Stimulated activated CD4-positive, alpha-beta T cell treated with anti-CD3 and anti-CD28 coated beads, Interleukin-4, amount 100 ng/mL, for 1 hour (primary cell): ENCODE results near the gene UNC119.
"Not testable (repeated sequence)": the region's sequence is repeated elsewhere in the genome, so short reads cannot be mapped to it uniquely, and the experiment has no call there.

Source experiments
- DNase-seq: peaks from one replicate; pipeline ENCODE4 v3.0.0-alpha.2; 2020

The UNC119 gene

GRCh38 chr17:28552176-28552999 is at the start of gene UNC119:
Gene UNC119 (minus strand): TSS chr17:28552624. CDS start chr17:28552557, 67 bp downstream.
- peak; percentile 82 for DNase-seq

DNA sequence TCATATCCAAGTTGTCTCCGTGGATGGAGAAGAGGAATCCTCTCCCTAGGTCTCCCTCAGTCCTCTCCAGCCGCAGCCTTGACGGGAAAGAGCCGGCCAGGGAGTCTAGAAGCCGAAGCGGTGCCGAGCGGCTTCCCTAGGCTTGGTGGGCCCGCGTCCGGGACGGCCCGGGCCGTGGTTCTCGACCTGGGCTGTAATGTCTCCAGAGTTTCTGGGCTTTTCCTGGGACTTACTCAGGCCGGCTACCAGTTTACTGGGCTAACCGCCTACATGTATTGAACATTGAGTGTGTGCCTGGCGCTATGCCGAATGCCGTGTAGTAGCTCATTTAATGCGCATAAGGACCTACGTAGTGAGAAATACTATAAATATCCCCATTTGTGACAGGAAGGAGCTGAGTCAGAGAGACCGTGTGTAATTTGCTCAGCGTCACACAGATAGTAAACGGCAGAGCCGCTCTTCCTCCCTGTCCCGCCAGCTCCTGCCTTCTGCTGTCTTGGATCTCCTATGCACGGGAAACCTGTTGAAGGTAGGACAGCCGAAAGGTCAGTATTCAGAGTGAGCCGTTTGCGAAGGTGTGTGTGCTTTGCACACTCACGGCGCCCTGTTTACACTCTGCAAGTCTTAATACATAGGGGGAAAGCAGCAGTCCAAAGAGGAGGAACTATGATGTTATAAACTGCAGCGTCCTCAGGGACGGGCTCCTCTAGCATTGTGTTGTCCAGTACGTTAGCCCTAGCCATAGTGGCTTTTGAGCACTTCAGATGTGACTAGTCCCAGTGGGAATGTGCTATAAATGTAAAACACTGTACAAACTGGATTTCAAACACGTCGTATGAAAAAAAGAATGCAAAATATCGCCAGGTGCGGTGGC is 47.1 kb upstream of the UNC119 start:
- peak; percentile 66 for DNase-seq

- DNase-seq = peak; percentile 92
These were observed 46.4 kb upstream of the UNC119 start, which contains the start of gene SPAG5 for GRCh38 chr17:28598799-28599310. Gene SPAG5 (minus strand): TSS chr17:28599025. CDS start chr17:28598946, 79 bp downstream.

- DNase-seq = no peak
These were observed 46.0 kb upstream of the UNC119 start for GRCh38 chr17:28598389-28598788.

GRCh38 chr17:28597606-28598383 is 45.4 kb upstream of the UNC119 start:
- DNase-seq = no peak

DNA sequence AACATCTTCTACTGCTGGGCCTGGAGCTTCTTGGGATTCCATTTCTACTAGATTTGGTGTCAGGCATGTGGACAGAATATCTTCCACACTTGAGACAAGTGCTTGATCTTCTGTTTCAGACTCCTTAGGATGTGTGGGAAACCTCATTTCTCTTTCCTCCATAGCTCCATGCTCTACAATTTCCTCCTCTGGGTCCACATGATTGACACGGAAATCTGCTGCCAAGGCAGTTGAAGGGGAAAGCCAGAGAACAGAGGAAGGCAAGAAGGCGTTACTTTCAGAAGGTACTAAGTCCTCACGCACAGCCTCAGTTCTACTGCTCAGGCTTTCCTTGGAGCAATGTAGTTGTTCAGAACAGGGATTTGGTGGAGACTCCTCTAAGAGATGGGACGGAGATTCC is 39.8 kb upstream of the UNC119 start:
- no peak for DNase-seq

- no peak for DNase-seq
These were observed 33.4 kb upstream of the UNC119 start for GRCh38 chr17:28585851-28586250.

DNA sequence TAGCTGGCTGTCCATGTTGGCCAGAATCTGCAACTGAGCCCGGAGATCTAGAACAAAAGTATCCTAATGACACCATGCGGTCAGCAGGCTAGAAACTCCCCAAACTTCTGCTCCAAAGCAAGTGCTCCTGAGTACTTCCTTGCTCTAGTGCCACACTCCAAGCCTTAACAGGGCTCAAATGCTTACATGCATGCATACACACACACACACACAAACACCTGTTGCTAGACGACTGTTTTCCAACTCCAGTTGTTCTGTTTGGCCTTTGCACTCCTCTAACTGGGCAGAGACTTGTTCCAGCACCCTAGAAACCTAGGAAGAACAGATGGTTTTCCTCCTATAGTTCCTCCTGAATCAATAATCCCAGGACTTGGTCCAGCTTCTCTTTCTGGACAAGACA is 32.0 kb upstream of the UNC119 start:
- no peak for DNase-seq

GRCh38 chr17:28582513-28582912 is 30.1 kb upstream of the UNC119 start:
- DNase-seq = no peak

- no peak for DNase-seq
These were observed 28.5 kb upstream of the UNC119 start for GRCh38 chr17:28580959-28581358.

- DNase-seq = no peak
These were observed 27.1 kb upstream of the UNC119 start for GRCh38 chr17:28579526-28579925.

DNA sequence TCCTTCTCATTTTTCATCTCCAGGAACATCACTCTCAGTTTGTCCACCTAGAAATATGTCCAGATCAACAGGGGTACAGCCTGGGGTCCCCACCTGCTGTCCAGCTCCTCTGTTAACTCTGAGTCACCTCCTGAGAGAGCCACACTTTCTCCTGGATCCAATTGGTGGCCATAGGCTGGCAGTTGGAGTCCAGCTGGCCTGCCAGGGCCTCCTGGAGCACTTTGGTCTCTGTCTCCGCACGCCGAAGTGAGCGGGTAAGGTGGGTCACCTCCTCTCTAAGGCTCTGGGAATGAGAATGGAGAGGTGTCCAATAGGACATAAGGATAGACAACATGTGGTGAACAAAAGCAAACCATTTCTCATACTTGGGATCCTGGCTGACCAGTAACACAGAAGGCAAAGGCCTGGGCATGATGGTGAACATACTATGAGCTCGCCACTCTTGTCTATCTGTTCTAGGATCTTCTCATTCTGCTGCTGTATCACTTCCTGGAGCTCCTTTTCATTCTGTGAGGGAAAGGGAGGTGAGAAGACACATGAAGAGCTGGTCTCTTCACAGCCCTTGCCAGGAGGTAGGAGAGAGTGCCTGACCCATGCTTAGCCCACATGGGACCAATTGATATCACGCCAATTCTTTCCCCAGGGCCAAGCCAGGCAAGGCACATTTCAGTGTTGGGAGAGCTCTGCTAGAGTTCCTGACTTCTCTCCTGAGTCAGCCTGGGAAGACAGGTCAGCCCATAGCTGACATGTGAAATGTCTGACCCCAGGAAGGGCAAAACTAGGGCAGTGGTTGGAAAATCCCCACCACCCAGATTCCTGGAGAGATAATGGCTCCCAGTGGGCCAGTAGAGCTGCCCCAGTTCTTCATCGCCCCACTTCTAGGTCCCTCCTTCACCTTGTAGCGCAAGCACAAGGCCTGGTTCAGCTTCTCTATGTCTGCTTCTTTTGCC is 26.1 kb upstream of the UNC119 start:
- no peak for DNase-seq

DNA sequence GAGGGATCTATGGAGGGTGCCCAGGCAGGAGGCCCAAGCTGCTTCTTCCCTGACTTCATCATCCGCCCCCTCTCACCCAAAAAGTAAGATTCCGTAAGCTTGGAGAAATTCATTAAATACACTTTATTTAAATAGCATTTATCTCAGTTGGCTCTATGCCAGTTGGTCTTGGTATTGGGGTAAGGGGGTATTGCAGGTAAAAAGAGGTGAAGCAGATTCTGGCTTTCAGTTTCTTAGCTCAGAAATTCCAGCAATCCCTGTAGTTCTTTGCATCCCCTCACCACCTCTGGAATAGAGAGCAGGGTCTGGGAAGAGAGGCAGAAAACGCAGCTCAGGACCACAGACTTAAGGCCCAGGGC is 25.0 kb upstream of the UNC119 start:
- no peak for DNase-seq

GRCh38 chr17:28576758-28577465 is 24.5 kb upstream of the UNC119 start, which contains the start of gene ALDOC:
Gene ALDOC (minus strand): TSS chr17:28576895. CDS start chr17:28575532, 1,363 bp downstream.
- peak; percentile 99 for DNase-seq

GRCh38 chr17:28576016-28576415 is 23.6 kb upstream of the UNC119 start:
- not testable (repeated sequence) for DNase-seq

GRCh38 chr17:28575126-28575795 is 22.8 kb upstream of the UNC119 start:
- DNase-seq = no peak

GRCh38 chr17:28574526-28574925 is 22.1 kb upstream of the UNC119 start:
- peak; percentile 17 for DNase-seq

DNA sequence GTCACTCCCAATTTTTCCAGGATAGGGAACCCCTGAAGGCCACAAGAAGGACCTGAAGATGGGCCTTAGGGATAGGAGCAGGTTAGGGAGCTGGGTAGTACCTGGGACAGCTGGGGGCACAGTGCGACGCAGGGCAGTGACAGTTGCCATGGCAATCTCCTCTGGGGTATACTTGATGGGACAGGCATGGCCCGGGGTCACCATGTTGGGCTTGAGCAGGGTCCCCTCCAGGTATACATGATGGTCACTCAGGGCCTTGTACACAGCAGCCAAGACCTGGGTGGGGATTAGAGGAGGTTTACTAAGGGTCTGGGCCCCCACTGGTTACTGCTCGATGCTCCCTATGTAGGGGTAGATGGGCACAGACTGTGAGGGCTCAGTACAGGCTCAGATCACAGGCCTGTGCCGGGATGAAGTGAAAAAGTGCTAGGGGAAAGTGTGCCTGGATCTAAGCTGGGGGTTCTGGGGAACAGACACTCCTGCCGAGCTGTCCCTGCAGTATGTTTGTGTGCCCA is 21.6 kb upstream of the UNC119 start:
- no peak for DNase-seq

GRCh38 chr17:28573521-28573920 is 21.1 kb upstream of the UNC119 start:
- DNase-seq = no peak

DNA sequence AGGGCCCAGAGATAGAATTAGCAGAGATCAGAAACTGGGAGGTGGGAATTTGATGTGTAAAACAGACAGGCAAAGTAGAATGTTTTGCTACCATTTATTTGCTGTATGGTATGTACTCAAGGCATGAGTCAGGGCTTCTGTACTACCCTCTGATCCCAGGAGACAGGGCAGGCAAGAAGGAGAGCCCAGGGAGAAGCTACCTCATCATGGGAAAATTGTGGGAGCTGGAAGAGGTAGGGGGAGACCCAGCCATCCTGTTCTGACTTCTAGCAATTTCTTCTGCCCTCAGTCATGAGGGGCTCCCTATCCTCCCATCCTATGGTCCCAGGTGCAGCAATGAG is 20.6 kb upstream of the UNC119 start:
- no peak for DNase-seq
